Endometrial microvascular endothelial cells (primary cell): ENCODE results near the gene DCAF16. TPM values are rescaled to one million over a fixed set of nuclear protein-coding genes. Genes with fewer than 3 reads are reported as not detected.

Source experiments
- in situ Hi-C: cut with HindIII; loops from 2 replicates; pipeline ENCODE4 v1.10.0; 2017; ENCODE audit warnings: low sequenced_read_pairs, low pct_unique_long_range_greater_than_20kb; ENCODE audit errors: inconsistent ontology term
- total RNA-seq: library from RNA; depleted of rRNA; stranded (reverse); fragments of >200 nt; gene quantifications from one replicate; pipeline ENCODE4 v1.2.3, GENCODE V29; 2015; ENCODE audit errors: inconsistent ontology term

DCAF16 gene
- total RNA-seq, 1 donor from 2014 or later = 17.5 TPM

- in situ Hi-C loops = no loop called here
These were observed 49.9 kb downstream of the DCAF16 start for GRCh38 chr4:17760626-17761025.

- in situ Hi-C loops = no loop called here
These were observed 52.1 kb downstream of the DCAF16 start for GRCh38 chr4:17758485-17758884.

- in situ Hi-C loops = no loop called here
These were observed 52.9 kb downstream of the DCAF16 start for GRCh38 chr4:17757621-17758020.

GRCh38 chr4:17753646-17754045 lies 56.9 kb downstream of the DCAF16 start:
- in situ Hi-C loops = no loop called here

Other genes with a start within 250 kb of the DCAF16 start
- gene LAP3, start 233.6 kb downstream of the DCAF16 start, total RNA-seq = 142 TPM
- 7.7 TPM for gene MED28, start 196.1 kb downstream of the DCAF16 start, total RNA-seq
- not detected for gene FAM184B, start 29.1 kb downstream of the DCAF16 start, total RNA-seq
- gene NCAPG, start 222 bp upstream of the DCAF16 start, total RNA-seq = 45.7 TPM
- 18.0 TPM for gene LCORL, start 211.0 kb upstream of the DCAF16 start, total RNA-seq